SK-N-SH (cell line): ENCODE measurements around the gene HIPK4.

Source experiments
- CTCF ChIP-seq: fragments of 200-600 bp; sonication (generic); IDR thresholded peaks from 2 replicates; pipeline ENCODE4 v1.6.1; 2017; ENCODE audit warnings: antibody characterized with exemption, mild to moderate bottlenecking, moderate library complexity
- EP300 ChIP-seq, 2 experiments: IDR thresholded peaks; 2 replicates each; pipeline versions ENCODE4 v1.4.0 to v1.6.1; 2012; ENCODE audit warnings: borderline replicate concordance in 1 of 2, low read depth in 1 of 2, low read length in 1 of 2
- EZH2phosphoT487 ChIP-seq: fragments of 200-600 bp; sonication (generic); IDR thresholded peaks from 2 replicates; pipeline ENCODE4 v1.6.1; 2017; ENCODE audit warnings: low read depth, mixed run types, mild to moderate bottlenecking, antibody characterized with exemption, moderate library complexity, borderline replicate concordance
- FOSL2 ChIP-seq: IDR thresholded peaks from 2 replicates; pipeline ENCODE4 v1.4.0; 2012; ENCODE audit warnings: low read depth, mild to moderate bottlenecking, moderate library complexity, borderline replicate concordance
- FOXM1 ChIP-seq: IDR thresholded peaks from 2 replicates; pipeline ENCODE4 v1.4.0; 2012; ENCODE audit warnings: low read depth, mild to moderate bottlenecking
- MAX ChIP-seq: IDR thresholded peaks from 2 replicates; pipeline ENCODE4 v1.4.0; 2012; ENCODE audit warnings: low read depth
- MXI1 ChIP-seq: IDR thresholded peaks from 2 replicates; pipeline ENCODE4 v1.6.1; 2012; ENCODE audit warnings: mild to moderate bottlenecking, low read depth, low read length, improper control_type of control experiment
- POLR2AphosphoS5 ChIP-seq: IDR thresholded peaks from 2 replicates; pipeline ENCODE4 v1.6.1; 2012; ENCODE audit warnings: low read depth, low read length
- RAD21 ChIP-seq: IDR thresholded peaks from 2 replicates; pipeline ENCODE4 v1.6.1; 2012; ENCODE audit warnings: mild to moderate bottlenecking, low read length
- TAF1 ChIP-seq: IDR thresholded peaks from 2 replicates; pipeline ENCODE4 v1.6.1; 2012; ENCODE audit warnings: low read depth, mild to moderate bottlenecking, low read length, moderate library complexity, borderline replicate concordance
- YY1 ChIP-seq: IDR thresholded peaks from 2 replicates; pipeline ENCODE4 v1.4.0; 2012; ENCODE audit warnings: low read depth, mild to moderate bottlenecking
- TF ChIP-seq, protein P1 (sequence below): fragments of 150-350 bp; IDR thresholded peaks from 2 replicates; pipeline ENCODE4 v1.6.1; 2017; ENCODE audit warnings: antibody characterized with exemption, low read length, low read depth, borderline replicate concordance
- TF ChIP-seq, protein P2 (sequence below): IDR thresholded peaks from 2 replicates; pipeline ENCODE4 v1.6.1; 2012; ENCODE audit warnings: mild to moderate bottlenecking, low read depth, low read length, moderate library complexity

DNA sequence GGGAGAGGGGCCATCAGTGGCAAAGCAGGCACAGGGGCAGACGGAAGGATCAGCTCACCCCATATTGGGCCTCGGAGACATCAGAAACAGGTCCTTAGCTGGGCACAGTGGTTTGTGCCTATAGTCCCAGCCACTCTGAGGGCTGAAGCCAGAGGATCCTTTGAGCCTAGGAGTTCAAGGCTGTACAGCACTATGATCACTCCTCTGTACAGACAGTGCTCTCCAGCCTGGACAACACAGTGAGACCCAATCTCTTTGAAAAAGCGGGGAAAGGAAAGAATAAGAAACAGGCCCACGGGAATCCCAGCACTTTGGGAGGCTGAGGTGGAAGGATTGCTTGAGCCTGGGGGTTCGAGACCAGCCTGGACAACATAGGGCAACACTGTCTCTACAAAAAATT lies 29.8 kb upstream of the HIPK4 start:
- TF ChIP-seq EP300 (IDR thresholded peaks at IDR 0.05; ENCODE audit: borderline replicate concordance in 1 of 2, low read depth in 1 of 2, low read length in 1 of 2) (no peak), CTCF (no peak), FOSL2 (no peak), EZH2phosphoT487 (no peak), YY1 (no peak), POLR2AphosphoS5 (no peak), FOXM1 (no peak), RAD21 (no peak), TAF1 (no peak), MXI1 (no peak), MAX (no peak)
- TF ChIP-seq, protein P1, sequence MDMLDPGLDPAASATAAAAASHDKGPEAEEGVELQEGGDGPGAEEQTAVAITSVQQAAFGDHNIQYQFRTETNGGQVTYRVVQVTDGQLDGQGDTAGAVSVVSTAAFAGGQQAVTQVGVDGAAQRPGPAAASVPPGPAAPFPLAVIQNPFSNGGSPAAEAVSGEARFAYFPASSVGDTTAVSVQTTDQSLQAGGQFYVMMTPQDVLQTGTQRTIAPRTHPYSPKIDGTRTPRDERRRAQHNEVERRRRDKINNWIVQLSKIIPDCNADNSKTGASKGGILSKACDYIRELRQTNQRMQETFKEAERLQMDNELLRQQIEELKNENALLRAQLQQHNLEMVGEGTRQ, result no peak
- TF ChIP-seq, protein P2, sequence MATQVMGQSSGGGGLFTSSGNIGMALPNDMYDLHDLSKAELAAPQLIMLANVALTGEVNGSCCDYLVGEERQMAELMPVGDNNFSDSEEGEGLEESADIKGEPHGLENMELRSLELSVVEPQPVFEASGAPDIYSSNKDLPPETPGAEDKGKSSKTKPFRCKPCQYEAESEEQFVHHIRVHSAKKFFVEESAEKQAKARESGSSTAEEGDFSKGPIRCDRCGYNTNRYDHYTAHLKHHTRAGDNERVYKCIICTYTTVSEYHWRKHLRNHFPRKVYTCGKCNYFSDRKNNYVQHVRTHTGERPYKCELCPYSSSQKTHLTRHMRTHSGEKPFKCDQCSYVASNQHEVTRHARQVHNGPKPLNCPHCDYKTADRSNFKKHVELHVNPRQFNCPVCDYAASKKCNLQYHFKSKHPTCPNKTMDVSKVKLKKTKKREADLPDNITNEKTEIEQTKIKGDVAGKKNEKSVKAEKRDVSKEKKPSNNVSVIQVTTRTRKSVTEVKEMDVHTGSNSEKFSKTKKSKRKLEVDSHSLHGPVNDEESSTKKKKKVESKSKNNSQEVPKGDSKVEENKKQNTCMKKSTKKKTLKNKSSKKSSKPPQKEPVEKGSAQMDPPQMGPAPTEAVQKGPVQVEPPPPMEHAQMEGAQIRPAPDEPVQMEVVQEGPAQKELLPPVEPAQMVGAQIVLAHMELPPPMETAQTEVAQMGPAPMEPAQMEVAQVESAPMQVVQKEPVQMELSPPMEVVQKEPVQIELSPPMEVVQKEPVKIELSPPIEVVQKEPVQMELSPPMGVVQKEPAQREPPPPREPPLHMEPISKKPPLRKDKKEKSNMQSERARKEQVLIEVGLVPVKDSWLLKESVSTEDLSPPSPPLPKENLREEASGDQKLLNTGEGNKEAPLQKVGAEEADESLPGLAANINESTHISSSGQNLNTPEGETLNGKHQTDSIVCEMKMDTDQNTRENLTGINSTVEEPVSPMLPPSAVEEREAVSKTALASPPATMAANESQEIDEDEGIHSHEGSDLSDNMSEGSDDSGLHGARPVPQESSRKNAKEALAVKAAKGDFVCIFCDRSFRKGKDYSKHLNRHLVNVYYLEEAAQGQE, result no peak
